ENCODE data around the gene LIPG.

LIPG gene

GRCh38 chr18:49609256-49610021 lies 47.6 kb downstream of the LIPG start:
- in situ Hi-C loops (cut with HindIII; ENCODE audit: low sequenced_read_pairs) = no loop called here

- in situ Hi-C loops (cut with HindIII; ENCODE audit: low sequenced_read_pairs) = no loop called here
Measured at GRCh38 chr18:49610022-49610445, 48.2 kb downstream of the LIPG start.

- in situ Hi-C loops (cut with HindIII; ENCODE audit: low sequenced_read_pairs) = no loop called here
Measured at GRCh38 chr18:49611316-49611715, 49.5 kb downstream of the LIPG start.

GRCh38 chr18:49612515-49613033 lies 50.7 kb downstream of the LIPG start:
- in situ Hi-C loops (cut with HindIII; ENCODE audit: low sequenced_read_pairs) = no loop called here

- in situ Hi-C loops (cut with HindIII; ENCODE audit: low sequenced_read_pairs) = no loop called here
Measured at GRCh38 chr18:49613141-49613640, 51.3 kb downstream of the LIPG start.

- in situ Hi-C loops (cut with HindIII; ENCODE audit: low sequenced_read_pairs) = no loop called here
Measured at GRCh38 chr18:49613641-49614151, 51.8 kb downstream of the LIPG start.

GRCh38 chr18:49616618-49617328 lies 54.9 kb downstream of the LIPG start:
- in situ Hi-C loops (cut with HindIII; ENCODE audit: low sequenced_read_pairs) = no loop called here

- in situ Hi-C loops (cut with HindIII; ENCODE audit: low sequenced_read_pairs) = no loop called here
Measured at GRCh38 chr18:49617329-49617695, 55.5 kb downstream of the LIPG start.

- in situ Hi-C loops (cut with HindIII; ENCODE audit: low sequenced_read_pairs) = no loop called here
Measured at GRCh38 chr18:49617865-49618264, 56.0 kb downstream of the LIPG start.

- in situ Hi-C loops (cut with HindIII; ENCODE audit: low sequenced_read_pairs) = no loop called here
Measured at GRCh38 chr18:49618742-49619681, 57.2 kb downstream of the LIPG start.

GRCh38 chr18:49619801-49620200 lies 57.9 kb downstream of the LIPG start:
- in situ Hi-C loops (cut with HindIII; ENCODE audit: low sequenced_read_pairs) = no loop called here

GRCh38 chr18:49621301-49621700 lies 59.4 kb downstream of the LIPG start:
- in situ Hi-C loops (cut with HindIII; ENCODE audit: low sequenced_read_pairs) = no loop called here

- in situ Hi-C loops (cut with HindIII; ENCODE audit: low sequenced_read_pairs) = no loop called here
Measured at GRCh38 chr18:49621717-49622351, 60.0 kb downstream of the LIPG start.

- in situ Hi-C loops (cut with HindIII; ENCODE audit: low sequenced_read_pairs) = no loop called here
Measured at GRCh38 chr18:49623571-49623970, 61.7 kb downstream of the LIPG start.

- in situ Hi-C loops (cut with HindIII; ENCODE audit: low sequenced_read_pairs) = loop anchor here (5.0 kb wide), 1 partner anchor 97 kb away; no protein-coding TSS in a partner anchor
Measured at GRCh38 chr18:49625021-49625691, 63.3 kb downstream of the LIPG start.

GRCh38 chr18:49626842-49627467 lies 65.1 kb downstream of the LIPG start:
- in situ Hi-C loops (cut with HindIII; ENCODE audit: low sequenced_read_pairs) = loop anchor here (5.0 kb wide), 1 partner anchor 95 kb away; no protein-coding TSS in a partner anchor

- in situ Hi-C loops (cut with HindIII; ENCODE audit: low sequenced_read_pairs) = loop anchor here (5.0 kb wide), 1 partner anchor 94 kb away; no protein-coding TSS in a partner anchor
Measured at GRCh38 chr18:49628119-49628518, 66.3 kb downstream of the LIPG start.

- in situ Hi-C loops (cut with HindIII; ENCODE audit: low sequenced_read_pairs) = loop anchor here (5.0 kb wide), 1 partner anchor 93 kb away; no protein-coding TSS in a partner anchor
Measured at GRCh38 chr18:49628881-49629795, 67.3 kb downstream of the LIPG start.

Data from DLD1 (cell line).